Uterus (tissue), 4 donors: Measurements from ENCODE around the gene CACNB3. TPM values are rescaled to one million over a fixed set of nuclear protein-coding genes. Genes with fewer than 3 reads are reported as not detected.

Source experiments
- DNase-seq, 2 donors: peaks; one replicate each; pipeline ENCODE4 v3.0.0-alpha.2; 2019 to 2020
- H3K27ac ChIP-seq, 2 donors: fragments of 200-600 bp; sonication (generic); 1 replicate in 1 of 2; 2 replicates in 1 of 2; pipeline ENCODE4 v1.5.1; 2016 to 2018
- H3K27me3 ChIP-seq, 2 donors: fragments of 200-600 bp; sonication (generic); one replicate each; pipeline ENCODE4 v1.5.1; 2018 to 2019; ENCODE audit warnings: control low read depth in 1 of 2
- H3K36me3 ChIP-seq, 2 donors: fragments of 200-600 bp; sonication (generic); one replicate each; pipeline ENCODE4 v1.5.1; 2019; ENCODE audit warnings: control low read depth in 1 of 2
- H3K4me1 ChIP-seq, 2 donors: fragments of 200-600 bp; sonication (generic); one replicate each; pipeline ENCODE4 v1.5.1; 2018 to 2019; ENCODE audit warnings: control low read depth in 1 of 2
- H3K4me3 ChIP-seq, 2 donors: fragments of 200-600 bp; sonication (generic); 1 replicate in 1 of 2; 2 replicates in 1 of 2; pipeline ENCODE4 v1.5.1; 2018 to 2019; ENCODE audit warnings: mild to moderate bottlenecking in 1 of 2
- H3K9me3 ChIP-seq, 2 donors: fragments of 200-600 bp; sonication (generic); one replicate each; pipeline ENCODE4 v1.5.1; 2019; ENCODE audit warnings: control low read depth in 1 of 2
- POLR2A ChIP-seq, 2 donors: fragments of 450-650 bp; IDR thresholded peaks; one replicate each; pipeline ENCODE4 v1.6.1; 2016; ENCODE audit warnings: antibody characterized with exemption in 2 of 2, mild to moderate bottlenecking in 1 of 2, moderate library complexity in 1 of 2
- intact Hi-C: fragments of 100-400 bp; cut with DNase I; formaldehyde crosslinking; loops from one replicate; pipeline ENCODE4 v1.15.1; 2023; ENCODE audit warnings: low total_unique reads
- total RNA-seq, 4 donors: library from RNA; depleted of rRNA in 3 of 4; stranded (reverse); fragments of >200 nt in 3 of 4; gene quantifications; one replicate each; pipeline versions ENCODE4 v1.1.0 to v1.2.4, GENCODE V29; 2014 to 2023
- TF ChIP-seq, protein P1 (sequence below), 4 experiments: fragments of 200-600 bp in 2 of 4; fragments of 450-650 bp in 2 of 4; sonication (generic) in 2 of 4; IDR thresholded peaks; one replicate each; pipeline ENCODE4 v1.5.1; 2016 to 2019; ENCODE audit warnings: antibody characterized with exemption in 4 of 4, mild to moderate bottlenecking in 2 of 4, moderate library complexity in 1 of 4
- donor health status: DM: yes; HTN: yes; CAD: no.

The CACNB3 gene
- total RNA-seq, 4 donors from 2014 or later = 5.9 to 62.2 (median 22.7) TPM

DNA sequence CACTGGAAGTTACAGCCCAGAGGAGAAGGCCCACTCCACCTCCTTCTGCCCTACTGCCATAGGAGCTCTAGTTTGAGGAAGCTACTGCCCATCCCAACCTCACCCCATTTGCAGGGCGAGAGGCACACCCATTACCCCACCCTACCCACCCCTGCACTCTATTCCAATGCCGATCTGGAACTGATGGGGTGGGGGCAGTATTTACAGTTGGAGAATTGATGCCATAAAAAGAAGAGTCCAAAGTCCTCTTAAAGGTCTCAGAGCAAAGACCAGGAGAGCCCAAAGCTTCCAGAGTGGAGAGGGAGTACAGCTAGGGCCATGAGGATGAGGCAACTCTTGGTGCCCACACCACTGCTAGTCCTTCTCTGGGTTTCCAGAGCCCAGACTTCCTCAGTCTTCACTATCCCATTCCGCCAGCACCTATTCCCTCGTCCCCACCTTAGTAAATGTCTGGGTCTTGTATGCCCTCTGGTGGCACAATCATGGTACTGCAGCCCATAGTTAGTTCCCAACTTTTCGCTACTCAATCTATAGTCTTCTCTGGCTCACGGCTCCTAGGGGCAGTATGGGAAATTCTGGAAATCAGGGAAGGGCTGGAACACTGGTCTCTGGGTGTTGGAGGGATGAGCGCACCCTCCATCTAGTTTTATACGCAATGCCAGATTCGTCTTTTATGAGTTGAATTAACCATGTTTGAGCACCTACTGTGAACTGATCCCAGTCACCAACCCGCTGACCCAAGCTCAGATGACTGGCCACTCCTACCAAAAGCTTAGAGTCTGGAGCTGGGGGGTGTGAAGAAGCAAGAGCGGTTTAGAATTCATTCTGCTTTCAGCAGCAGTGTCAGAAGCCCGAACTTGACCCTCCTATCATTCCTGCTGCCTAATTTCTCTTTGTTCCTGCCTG lies 22.5 kb upstream of the CACNB3 start:
- intact Hi-C loops = loop anchor here (5.0 kb wide), 1 partner anchor 44 kb away; no protein-coding TSS in a partner anchor
- TF ChIP-seq POLR2A (IDR thresholded peaks at IDR 0.05) = no peak
- TF ChIP-seq, protein P1, sequence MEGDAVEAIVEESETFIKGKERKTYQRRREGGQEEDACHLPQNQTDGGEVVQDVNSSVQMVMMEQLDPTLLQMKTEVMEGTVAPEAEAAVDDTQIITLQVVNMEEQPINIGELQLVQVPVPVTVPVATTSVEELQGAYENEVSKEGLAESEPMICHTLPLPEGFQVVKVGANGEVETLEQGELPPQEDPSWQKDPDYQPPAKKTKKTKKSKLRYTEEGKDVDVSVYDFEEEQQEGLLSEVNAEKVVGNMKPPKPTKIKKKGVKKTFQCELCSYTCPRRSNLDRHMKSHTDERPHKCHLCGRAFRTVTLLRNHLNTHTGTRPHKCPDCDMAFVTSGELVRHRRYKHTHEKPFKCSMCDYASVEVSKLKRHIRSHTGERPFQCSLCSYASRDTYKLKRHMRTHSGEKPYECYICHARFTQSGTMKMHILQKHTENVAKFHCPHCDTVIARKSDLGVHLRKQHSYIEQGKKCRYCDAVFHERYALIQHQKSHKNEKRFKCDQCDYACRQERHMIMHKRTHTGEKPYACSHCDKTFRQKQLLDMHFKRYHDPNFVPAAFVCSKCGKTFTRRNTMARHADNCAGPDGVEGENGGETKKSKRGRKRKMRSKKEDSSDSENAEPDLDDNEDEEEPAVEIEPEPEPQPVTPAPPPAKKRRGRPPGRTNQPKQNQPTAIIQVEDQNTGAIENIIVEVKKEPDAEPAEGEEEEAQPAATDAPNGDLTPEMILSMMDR (IDR thresholded peaks at IDR 0.05) = peak; percentile 93 to 99 (median 96)
- H3K4me3 ChIP-seq = no peak overlapping the region
- H3K27me3 ChIP-seq = no peaks in the 10 kb centered on the region
- no peaks in the 10 kb centered on the region for H3K9me3 ChIP-seq
- H3K27ac ChIP-seq = no peak overlapping the region
- no peaks in the 10 kb centered on the region for H3K4me1 ChIP-seq
- DNase-seq = peak; percentile 77 to 81
- H3K36me3 ChIP-seq = no peaks in the 10 kb centered on the region

DNA sequence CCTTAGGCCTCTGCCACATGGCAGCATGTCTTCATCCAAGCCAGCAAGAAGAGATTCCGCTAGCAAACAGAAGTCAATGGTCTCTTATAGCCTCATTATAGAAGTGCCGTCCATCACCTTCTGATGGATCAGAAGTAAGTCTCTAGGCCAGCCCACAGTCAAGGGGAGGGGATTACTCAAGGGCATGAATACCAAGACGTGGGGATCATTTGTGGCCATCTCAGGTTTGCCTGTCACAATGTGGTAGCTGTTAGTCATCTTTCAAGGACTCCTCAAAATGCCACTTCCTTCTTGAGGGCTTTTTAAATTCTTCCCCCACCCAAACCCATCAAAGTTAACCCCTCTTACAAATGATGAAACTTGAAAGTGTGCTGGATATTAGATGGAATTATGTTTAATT lies 21.3 kb upstream of the CACNB3 start:
- intact Hi-C loops = loop anchor here (5.0 kb wide), 1 partner anchor 45 kb away; no protein-coding TSS in a partner anchor
- TF ChIP-seq POLR2A (IDR thresholded peaks at IDR 0.05) = no peak
- TF ChIP-seq, protein P1 (IDR thresholded peaks at IDR 0.05) = no peak
- Histone ChIP-seq H3K4me3 (no peak overlapping the region), H3K27ac (no peak overlapping the region), H3K36me3 (no peaks in the 10 kb centered on the region), H3K9me3 (no peaks in the 10 kb centered on the region), H3K27me3 (no peaks in the 10 kb centered on the region), H3K4me1 (no peaks in the 10 kb centered on the region)
- no peak for DNase-seq

DNA sequence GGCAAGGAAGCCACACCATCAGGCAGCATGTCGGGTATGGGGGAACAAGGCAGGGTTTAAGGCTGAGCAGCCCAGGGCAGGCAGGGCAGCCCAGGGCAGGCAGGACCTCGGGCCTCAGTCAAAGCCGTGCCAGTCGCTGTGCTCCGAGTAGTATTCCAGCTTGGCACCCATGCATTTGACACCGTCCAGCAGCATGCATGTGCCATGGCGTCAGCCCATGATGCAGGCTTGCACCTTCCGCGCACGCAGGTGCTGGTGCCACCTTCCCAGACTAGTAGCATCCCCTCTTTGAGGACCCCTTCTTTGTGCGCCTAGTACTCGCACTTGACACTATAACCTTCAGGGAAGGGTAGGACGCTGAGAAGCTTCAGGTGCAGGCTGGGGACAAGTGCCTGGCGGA lies 17.8 kb upstream of the CACNB3 start:
- intact Hi-C loops = no loop called here
- Histone ChIP-seq H3K36me3 (no peaks in the 10 kb centered on the region), H3K9me3 (no peaks in the 10 kb centered on the region), H3K4me1 (no peaks in the 10 kb centered on the region), H3K27me3 (no peaks in the 10 kb centered on the region), H3K27ac (no peak overlapping the region), H3K4me3 (no peak overlapping the region)
- no peak for DNase-seq
- TF ChIP-seq, protein P1 (IDR thresholded peaks at IDR 0.05) = no peak
- no peak for TF ChIP-seq POLR2A (IDR thresholded peaks at IDR 0.05)

DNA sequence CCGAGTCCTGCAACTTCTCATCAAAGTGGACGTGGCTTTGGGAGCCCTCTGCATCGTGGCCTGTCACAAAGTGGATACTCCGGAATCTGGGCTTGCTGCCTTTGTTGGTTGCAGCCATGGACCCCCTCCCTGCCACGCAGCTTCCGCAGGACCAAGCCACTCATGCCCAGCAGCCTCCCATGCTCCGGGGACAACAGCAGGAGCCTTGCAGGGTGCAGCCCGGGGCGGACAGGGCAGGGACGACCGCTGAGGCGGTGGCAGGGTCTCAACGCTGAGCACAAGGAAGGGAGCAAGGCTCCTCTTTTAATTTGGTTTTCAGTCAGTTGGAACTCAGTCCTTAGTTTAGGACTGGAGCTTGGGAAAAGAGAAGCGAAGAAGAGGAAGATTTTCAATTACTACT lies 17.3 kb upstream of the CACNB3 start:
- H3K9me3 ChIP-seq = no peaks in the 10 kb centered on the region
- H3K27me3 ChIP-seq = no peaks in the 10 kb centered on the region
- H3K4me3 ChIP-seq = no peak overlapping the region
- H3K27ac ChIP-seq = no peak overlapping the region
- H3K4me1 ChIP-seq = no peaks in the 10 kb centered on the region
- no peaks in the 10 kb centered on the region for H3K36me3 ChIP-seq
- no peak for DNase-seq
- TF ChIP-seq, protein P1 (IDR thresholded peaks at IDR 0.05) = no peak
- no peak for TF ChIP-seq POLR2A (IDR thresholded peaks at IDR 0.05)
- intact Hi-C loops = no loop called here

DNA sequence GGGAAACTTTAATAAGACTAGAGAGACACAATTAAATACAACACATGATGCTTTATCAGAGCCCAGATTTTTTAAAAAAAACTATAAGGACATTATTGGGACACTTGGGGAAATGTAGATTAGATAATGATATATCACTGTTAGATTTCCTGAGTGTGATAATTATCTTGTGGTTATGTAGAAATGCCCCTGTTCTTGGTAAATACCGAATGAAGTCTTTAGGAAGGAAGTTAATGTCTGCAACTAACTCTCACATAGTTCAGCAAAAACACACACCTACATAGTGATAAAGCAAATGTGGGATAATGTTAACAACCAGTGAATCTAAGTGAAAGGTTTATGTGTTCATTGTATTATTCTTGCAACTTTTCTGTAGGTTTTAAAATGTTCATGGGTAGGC lies 14.6 kb upstream of the CACNB3 start:
- H3K27me3 ChIP-seq = no peaks in the 10 kb centered on the region

More for the DNA sequence above, 14.6 kb upstream of the CACNB3 start:
- Histone ChIP-seq H3K27ac (no peak overlapping the region), H3K4me3 (no peak overlapping the region), H3K4me1 (no peaks in the 10 kb centered on the region), H3K9me3 (no peaks in the 10 kb centered on the region), H3K36me3 (no peaks in the 10 kb centered on the region)
- no peak for DNase-seq
- TF ChIP-seq, protein P1 (IDR thresholded peaks at IDR 0.05) = no peak
- TF ChIP-seq POLR2A (IDR thresholded peaks at IDR 0.05) = no peak
- intact Hi-C loops = no loop called here
